H1 (cell line): Measurements from ENCODE around the gene DGKI.

Experiments
- CEBPB ChIP-seq: IDR thresholded peaks from 2 replicates; pipeline ENCODE4 v1.6.1; 2012; ENCODE audit warnings: low read depth, low read length
- CHD1 ChIP-seq: IDR thresholded peaks from 2 replicates; pipeline ENCODE4 v1.6.1; 2012; ENCODE audit warnings: low read depth, low read length, improper control_type of control experiment
- EGR1 ChIP-seq: IDR thresholded peaks from 2 replicates; pipeline ENCODE4 v1.6.1; 2011; ENCODE audit warnings: low read depth, low read length, borderline replicate concordance
- EZH2 ChIP-seq: fragments of 200-600 bp; sonication (generic); IDR thresholded peaks from 2 replicates; pipeline ENCODE4 v1.7.1; 2012; ENCODE audit warnings: low read depth, mild to moderate bottlenecking, moderate library complexity, low read length, inconsistent platforms; ENCODE audit not compliant: severe bottlenecking
- MAFK ChIP-seq: IDR thresholded peaks from 2 replicates; pipeline ENCODE4 v1.6.1; 2012; ENCODE audit warnings: low read depth, mild to moderate bottlenecking, improper control_type of control experiment, low read length
- POLR2A ChIP-seq, 2 experiments: IDR thresholded peaks; 1 replicate in 1 of 2; 2 replicates in 1 of 2; pipeline ENCODE4 v1.6.1; 2011; ENCODE audit warnings: low read depth in 2 of 2, low read length in 2 of 2, mild to moderate bottlenecking in 2 of 2; ENCODE audit errors: control extremely low read depth in 1 of 2
- RAD21 ChIP-seq, 2 experiments: IDR thresholded peaks in 1 of 2; conservative IDR thresholded peaks in 1 of 2; 2 replicates each; pipeline ENCODE4 v1.6.1; 2011; ENCODE audit warnings: low read depth in 2 of 2, low read length in 2 of 2, improper control_type of control experiment in 1 of 2, inconsistent platforms in 1 of 2, mild to moderate bottlenecking in 1 of 2, moderate library complexity in 1 of 2
- TAF1 ChIP-seq: IDR thresholded peaks from 2 replicates; pipeline ENCODE4 v1.6.1; 2011; ENCODE audit warnings: mild to moderate bottlenecking, low read depth, low read length
- TCF12 ChIP-seq: IDR thresholded peaks from 2 replicates; pipeline ENCODE4 v1.6.1; 2011; ENCODE audit warnings: low read depth, mild to moderate bottlenecking, low read length
- YY1 ChIP-seq: IDR thresholded peaks from 2 replicates; pipeline ENCODE4 v1.6.1; 2011; ENCODE audit warnings: low read depth, mild to moderate bottlenecking, low read length
- TF ChIP-seq, protein P1 (sequence below), 3 experiments: IDR thresholded peaks; 1 replicate in 2 of 3; 2 replicates in 1 of 3; pipeline versions ENCODE4 v1.5.1 to v1.6.1; 2011; ENCODE audit warnings: low read length in 3 of 3, mild to moderate bottlenecking in 3 of 3, inconsistent platforms in 2 of 3, low read depth in 1 of 3, moderate library complexity in 1 of 3; ENCODE audit not compliant: insufficient read depth in 1 of 3; ENCODE audit errors: control extremely low read depth in 1 of 3
- TF ChIP-seq, protein P2 (sequence below): IDR thresholded peaks from 2 replicates; pipeline ENCODE4 v1.6.1; 2012; ENCODE audit warnings: inconsistent platforms

DNA sequence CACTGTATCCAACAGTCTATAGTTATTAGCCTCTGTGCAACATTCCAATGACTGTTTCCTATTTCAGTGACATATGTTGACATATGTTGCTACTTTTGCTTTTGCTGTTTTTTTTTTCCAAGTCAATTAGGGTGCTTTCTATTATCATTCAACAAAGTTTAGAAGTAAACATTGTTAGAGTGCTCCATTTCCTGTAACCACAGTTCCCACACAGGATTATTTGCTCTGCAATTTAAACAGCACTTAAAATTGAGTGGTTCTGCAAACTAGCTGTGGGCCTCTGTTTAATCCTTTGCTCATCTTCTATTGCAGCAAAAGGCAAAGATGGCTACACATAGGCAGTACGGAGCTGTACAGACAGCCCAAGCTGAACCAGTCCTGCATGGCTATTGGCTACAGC lies 456.7 kb downstream of the DGKI start:
- TF ChIP-seq MAFK (no peak), CHD1 (no peak), TAF1 (no peak), POLR2A (IDR thresholded peaks at IDR 0.05; ENCODE audit: control extremely low read depth in 1 of 2, low read depth in 2 of 2, low read length in 2 of 2) (no peak), CEBPB (no peak), EGR1 (no peak), EZH2 (no peak), YY1 (no peak), RAD21 (IDR thresholded peaks at IDR 0.05 in 1 of 2, conservative IDR thresholded peaks at IDR 0.05 in 1 of 2; ENCODE audit: low read depth in 2 of 2, low read length in 2 of 2) (no peak), TCF12 (no peak)
- TF ChIP-seq, protein P1, sequence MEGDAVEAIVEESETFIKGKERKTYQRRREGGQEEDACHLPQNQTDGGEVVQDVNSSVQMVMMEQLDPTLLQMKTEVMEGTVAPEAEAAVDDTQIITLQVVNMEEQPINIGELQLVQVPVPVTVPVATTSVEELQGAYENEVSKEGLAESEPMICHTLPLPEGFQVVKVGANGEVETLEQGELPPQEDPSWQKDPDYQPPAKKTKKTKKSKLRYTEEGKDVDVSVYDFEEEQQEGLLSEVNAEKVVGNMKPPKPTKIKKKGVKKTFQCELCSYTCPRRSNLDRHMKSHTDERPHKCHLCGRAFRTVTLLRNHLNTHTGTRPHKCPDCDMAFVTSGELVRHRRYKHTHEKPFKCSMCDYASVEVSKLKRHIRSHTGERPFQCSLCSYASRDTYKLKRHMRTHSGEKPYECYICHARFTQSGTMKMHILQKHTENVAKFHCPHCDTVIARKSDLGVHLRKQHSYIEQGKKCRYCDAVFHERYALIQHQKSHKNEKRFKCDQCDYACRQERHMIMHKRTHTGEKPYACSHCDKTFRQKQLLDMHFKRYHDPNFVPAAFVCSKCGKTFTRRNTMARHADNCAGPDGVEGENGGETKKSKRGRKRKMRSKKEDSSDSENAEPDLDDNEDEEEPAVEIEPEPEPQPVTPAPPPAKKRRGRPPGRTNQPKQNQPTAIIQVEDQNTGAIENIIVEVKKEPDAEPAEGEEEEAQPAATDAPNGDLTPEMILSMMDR (IDR thresholded peaks at IDR 0.05; ENCODE audit: control extremely low read depth in 1 of 3, insufficient read depth in 1 of 3, low read depth in 1 of 3, low read length in 3 of 3), result no peak
- TF ChIP-seq, protein P2, sequence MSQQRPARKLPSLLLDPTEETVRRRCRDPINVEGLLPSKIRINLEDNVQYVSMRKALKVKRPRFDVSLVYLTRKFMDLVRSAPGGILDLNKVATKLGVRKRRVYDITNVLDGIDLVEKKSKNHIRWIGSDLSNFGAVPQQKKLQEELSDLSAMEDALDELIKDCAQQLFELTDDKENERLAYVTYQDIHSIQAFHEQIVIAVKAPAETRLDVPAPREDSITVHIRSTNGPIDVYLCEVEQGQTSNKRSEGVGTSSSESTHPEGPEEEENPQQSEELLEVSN, result no peak
